ENCODE results near the gene CREM. TPM values are rescaled to one million over a fixed set of nuclear protein-coding genes. Genes with fewer than 3 reads are reported as not detected.

The CREM gene
- total and polyA plus RNA-seq, 10 of the 15 experiments (the other 5 are each of a cell fraction or from before 2014, with no cell fraction given): 51.3 to 115 (median 70.6) TPM

- SMC1A ChIA-PET (ENCODE audit: uncharacterized antibody, unreplicated experiment): interaction anchor here (1.1 to 10.6 kb wide), 4 partner anchors 9 to 92 kb away, joined by 3 to 281 read pairs (median 3); partner anchors contain the start of gene CREM
- FAIRE-seq: no peak
- CTCF ChIA-PET: interaction anchor here (1.9 to 16.4 kb wide), 3 partner anchors 9 to 91 kb away, joined by 4 to 378 read pairs (median 119); partner anchors contain the start of gene CREM
Measured at GRCh38 chr10:35213699-35214098, 87.1 kb downstream of the CREM start.

GRCh38 chr10:35214607-35215020, 88.0 kb downstream of the CREM start:
- Histone ChIP-seq H3K36me3 (ENCODE audit: control insufficient read depth in 2 of 2, insufficient read depth in 2 of 2, low read length in 1 of 2) (no peaks in the 10 kb centered on the region; a peak in 1 of 4 replicates), H3K9me3 (replicated peaks; ENCODE audit: control insufficient read depth, insufficient read depth, low read length) (no peaks in the 10 kb centered on the region), H3K27me3 (replicated peaks in 1 of 2; ENCODE audit: control insufficient read depth in 2 of 2, insufficient read depth in 2 of 2, low read length in 1 of 2) (no peaks in the 10 kb centered on the region), H3K79me2 (ENCODE audit: control insufficient read depth, insufficient read depth, low read length) (no peaks in the 10 kb centered on the region), H2AFZ (ENCODE audit: control insufficient read depth, low read depth, low read length) (no peak overlapping the region), H3K4me2 (ENCODE audit: control insufficient read depth, insufficient read depth) (no peak overlapping the region), H3K9ac (ENCODE audit: control insufficient read depth, insufficient read depth, low read length) (no peak overlapping the region), H3K27ac (ENCODE audit: control insufficient read depth, insufficient read depth) (no peak overlapping the region), H3K4me1 (ENCODE audit: control insufficient read depth, insufficient read depth, low read length) (peaks cover 9% of the 10 kb centered on the region), H3K4me3 (no peak overlapping the region), H4K20me1 (ENCODE audit: control insufficient read depth, insufficient read depth) (no peaks in the 10 kb centered on the region)
- ATAC-seq (no peak), DNase-seq (ENCODE audit: low read depth, low spot score) (no peak), FAIRE-seq (no peak)
- RAD21 ChIA-PET (ENCODE audit: unreplicated experiment): interaction anchor here (7.5 to 8.9 kb wide), 2 partner anchors 88 to 94 kb away, joined by 66 to 137 read pairs; partner anchors contain the start of gene CREM
- in situ Hi-C loops (cut with MboI): loop anchor here (5.0 kb wide), 1 partner anchor 92 kb away; no protein-coding TSS in a partner anchor
- no peak for TF ChIP-seq CBX5 (IDR thresholded peaks at IDR 0.05; ENCODE audit: low read depth)
- TF ChIP-seq RAD21 (IDR thresholded peaks at IDR 0.05; ENCODE audit: insufficient read depth, low read depth, low read length): no peak
- no peak for TF ChIP-seq RAD51 (IDR thresholded peaks at IDR 0.05)
- TF ChIP-seq FOS (IDR thresholded peaks at IDR 0.05; ENCODE audit: borderline replicate concordance, extremely low read depth, insufficient read length): no peak
- TF ChIP-seq SKIL (IDR thresholded peaks at IDR 0.05; ENCODE audit: low read depth, poor library complexity, severe bottlenecking): no peak
- TF ChIP-seq WRNIP1 (IDR thresholded peaks at IDR 0.05; ENCODE audit: borderline replicate concordance, low read depth, low read length): no peak
- no peak for TF ChIP-seq NBN (IDR thresholded peaks at IDR 0.05)
- no peak for TF ChIP-seq SIN3A (IDR thresholded peaks at IDR 0.05; ENCODE audit: low read depth, low read length)
- TF ChIP-seq JUND (IDR thresholded peaks at IDR 0.05; ENCODE audit: low read depth, low read length): no peak
- no peak for TF ChIP-seq BACH1 (IDR thresholded peaks at IDR 0.05; ENCODE audit: borderline replicate concordance)
- no peak for TF ChIP-seq ZNF207 (IDR thresholded peaks at IDR 0.05; ENCODE audit: borderline replicate concordance)
- TF ChIP-seq SMARCA5 (IDR thresholded peaks at IDR 0.05): no peak
- BruUV-seq (replicated peaks): no TSS peak
- 97% methylated on average over 19 of the region's 19 CpGs for WGBS (ENCODE audit: insufficient coverage, insufficient replicate concordance, low lambda C conversion rate, missing lambda C conversion rate)
- POLR2A ChIA-PET: interaction anchor here (0.7 kb wide), 1 partner anchor 66 kb away, joined by 3 read pairs; no protein-coding TSS in a partner anchor
- intact Hi-C loops (cut with micrococcal nuclease; ENCODE audit: unreplicated experiment): loop anchor here (10.0 kb wide), 1 partner anchor 550 kb away; no protein-coding TSS in a partner anchor
- CTCF ChIA-PET: interaction anchor here (0.6 to 16.4 kb wide), 3 partner anchors 10 to 92 kb away, joined by 3 to 378 read pairs (median 119); partner anchors contain the start of gene CREM
- SMC1A ChIA-PET (ENCODE audit: uncharacterized antibody, unreplicated experiment): interaction anchor here (0.7 to 10.6 kb wide), 5 partner anchors 10 to 101 kb away, joined by 3 to 281 read pairs (median 4); partner anchors contain the start of gene CREM

More at GRCh38 chr10:35213699-35214098, 87.1 kb downstream of the CREM start:
- Histone ChIP-seq H3K4me2 (ENCODE audit: control insufficient read depth, insufficient read depth) (no peak overlapping the region), H2AFZ (ENCODE audit: control insufficient read depth, low read depth, low read length) (no peak overlapping the region), H4K20me1 (ENCODE audit: control insufficient read depth, insufficient read depth) (no peaks in the 10 kb centered on the region), H3K27ac (ENCODE audit: control insufficient read depth, insufficient read depth) (no peak overlapping the region), H3K36me3 (ENCODE audit: control insufficient read depth in 2 of 2, insufficient read depth in 2 of 2, low read length in 1 of 2) (no peaks in the 10 kb centered on the region; a peak in 1 of 4 replicates), H3K4me1 (ENCODE audit: control insufficient read depth, insufficient read depth, low read length) (peaks cover 15% of the 10 kb centered on the region), H3K79me2 (ENCODE audit: control insufficient read depth, insufficient read depth, low read length) (no peaks in the 10 kb centered on the region), H3K27me3 (replicated peaks in 1 of 2; ENCODE audit: control insufficient read depth in 2 of 2, insufficient read depth in 2 of 2, low read length in 1 of 2) (no peaks in the 10 kb centered on the region), H3K9me3 (replicated peaks; ENCODE audit: control insufficient read depth, insufficient read depth, low read length) (no peaks in the 10 kb centered on the region), H3K9ac (ENCODE audit: control insufficient read depth, insufficient read depth, low read length) (no peak overlapping the region), H3K4me3 (no peak overlapping the region)
- intact Hi-C loops (cut with micrococcal nuclease; ENCODE audit: unreplicated experiment) (loop anchor here (10.0 kb wide), 1 partner anchor 549 kb away; no protein-coding TSS in a partner anchor), in situ Hi-C loops (cut with MboI) (no loop called here)
- no TSS peak for BruUV-seq (replicated peaks)
- ChIA-PET RAD21 (ENCODE audit: unreplicated experiment) (interaction anchor here (2.3 to 7.5 kb wide), 2 partner anchors 18 to 87 kb away, joined by 8 to 66 read pairs; partner anchors contain the start of gene CREM), POLR2A (interaction anchor here (0.6 to 1.3 kb wide), 2 partner anchors 18 to 95 kb away, joined by 3 to 4 read pairs; no protein-coding TSS in a partner anchor)
- TF ChIP-seq PAX8 (IDR thresholded peaks at IDR 0.05) (no peak), SREBF2 (IDR thresholded peaks at IDR 0.05; ENCODE audit: low read length) (no peak)
- DNase-seq (ENCODE audit: low read depth, low spot score) (no peak), ATAC-seq (no peak)
- WGBS (ENCODE audit: insufficient coverage, insufficient replicate concordance, low lambda C conversion rate, missing lambda C conversion rate): 93% methylated on average over 7 of the region's 7 CpGs

Data from GM12878 (cell line).